HL-60/S4 treated with retinoic acid at 250 ng/mL for 4 days and 3 days (cell line): Measurements from ENCODE around the gene ENOX1.

Experiments used
- in situ Hi-C: fragments of 300-500 bp; cut with MboI; formaldehyde crosslinking; loops from 2 replicates; pipeline ENCODE4 v1.7.0; 2022; ENCODE audit warnings: low sequenced_read_pairs

The ENOX1 gene

GRCh38 chr13:43611281-43612273 lies 175.2 kb downstream of the ENOX1 start:
- in situ Hi-C loops, result no loop called here

- in situ Hi-C loops, result no loop called here
Observed at GRCh38 chr13:43608400-43609137, 178.2 kb downstream of the ENOX1 start.

GRCh38 chr13:43597599-43597945 lies 189.2 kb downstream of the ENOX1 start:
- in situ Hi-C loops, result no loop called here

GRCh38 chr13:43596924-43597598 lies 189.7 kb downstream of the ENOX1 start:
- in situ Hi-C loops, result no loop called here

- in situ Hi-C loops, result no loop called here
Observed at GRCh38 chr13:43596006-43596405, 190.8 kb downstream of the ENOX1 start.

GRCh38 chr13:43587376-43587775 lies 199.4 kb downstream of the ENOX1 start:
- in situ Hi-C loops, result no loop called here

GRCh38 chr13:43584751-43585150 lies 202.0 kb downstream of the ENOX1 start:
- in situ Hi-C loops, result no loop called here

GRCh38 chr13:43583321-43583720 lies 203.5 kb downstream of the ENOX1 start:
- in situ Hi-C loops, result no loop called here

- in situ Hi-C loops, result no loop called here
Observed at GRCh38 chr13:43580280-43580679, 206.5 kb downstream of the ENOX1 start.

- in situ Hi-C loops, result no loop called here
Observed at GRCh38 chr13:43579321-43579720, 207.5 kb downstream of the ENOX1 start.

- in situ Hi-C loops, result no loop called here
Observed at GRCh38 chr13:43574605-43575004, 212.2 kb downstream of the ENOX1 start.

- in situ Hi-C loops, result no loop called here
Observed at GRCh38 chr13:43573802-43574514, 212.8 kb downstream of the ENOX1 start.

GRCh38 chr13:43573361-43573740 lies 213.4 kb downstream of the ENOX1 start:
- in situ Hi-C loops, result no loop called here

GRCh38 chr13:43572656-43573360 lies 214.0 kb downstream of the ENOX1 start:
- in situ Hi-C loops, result no loop called here

GRCh38 chr13:43569658-43570057 lies 217.1 kb downstream of the ENOX1 start:
- in situ Hi-C loops, result no loop called here

GRCh38 chr13:43567608-43568007 lies 219.2 kb downstream of the ENOX1 start:
- in situ Hi-C loops, result no loop called here

GRCh38 chr13:43564952-43565351 lies 221.8 kb downstream of the ENOX1 start:
- in situ Hi-C loops, result no loop called here

GRCh38 chr13:43561081-43561480 lies 225.7 kb downstream of the ENOX1 start:
- in situ Hi-C loops, result no loop called here

- in situ Hi-C loops, result no loop called here
Observed at GRCh38 chr13:43558939-43559338, 227.8 kb downstream of the ENOX1 start.

GRCh38 chr13:43558326-43558725 lies 228.4 kb downstream of the ENOX1 start:
- in situ Hi-C loops, result no loop called here
